Parathyroid adenoma (tissue), 2 donors: ENCODE results near the gene DNHD1.

ENCODE experiments used
- H2AFZ ChIP-seq: fragments of 300-600 bp; sonication (generic); one replicate; pipeline ENCODE4 v1.7.0; 2017; ENCODE audit warnings: antibody characterized with exemption, mild to moderate bottlenecking
- H3K27ac ChIP-seq: fragments of 300-600 bp; sonication (generic); one replicate; pipeline ENCODE4 v1.7.0; 2017
- H3K27me3 ChIP-seq: fragments of 300-600 bp; sonication (generic); one replicate; pipeline ENCODE4 v1.7.0; 2017; ENCODE audit warnings: low read length; ENCODE audit not compliant: control insufficient read depth, insufficient read depth
- H3K36me3 ChIP-seq: fragments of 300-600 bp; sonication (generic); one replicate; pipeline ENCODE4 v1.7.0; 2017; ENCODE audit warnings: low read length; ENCODE audit not compliant: control insufficient read depth, insufficient read depth
- H3K4me1 ChIP-seq: fragments of 300-600 bp; sonication (generic); one replicate; pipeline ENCODE4 v1.7.0; 2017; ENCODE audit warnings: control low read depth
- H3K4me2 ChIP-seq: fragments of 300-600 bp; sonication (generic); one replicate; pipeline ENCODE4 v1.7.0; 2017; ENCODE audit warnings: low read length
- H3K4me3 ChIP-seq: fragments of 300-600 bp; sonication (generic); one replicate; pipeline ENCODE4 v1.7.0; 2017; ENCODE audit warnings: low read depth, low read length
- H3K79me2 ChIP-seq: fragments of 300-600 bp; sonication (generic); one replicate; pipeline ENCODE4 v1.7.0; 2017; ENCODE audit warnings: control low read depth
- H3K9ac ChIP-seq: fragments of 300-600 bp; sonication (generic); one replicate; pipeline ENCODE4 v1.7.0; 2017; ENCODE audit warnings: mild to moderate bottlenecking
- H3K9me3 ChIP-seq: fragments of 300-600 bp; sonication (generic); one replicate; pipeline ENCODE4 v1.7.0; 2017; ENCODE audit warnings: low read length; ENCODE audit not compliant: control insufficient read depth
- TF ChIP-seq, protein P1 (sequence below): fragments of 300-600 bp; sonication (generic); IDR thresholded peaks from one replicate; pipeline ENCODE4 v1.7.0; 2017; ENCODE audit warnings: antibody characterized with exemption, mild to moderate bottlenecking
- donor health status: primary hyperparathyroidism.

The DNHD1 gene

DNA sequence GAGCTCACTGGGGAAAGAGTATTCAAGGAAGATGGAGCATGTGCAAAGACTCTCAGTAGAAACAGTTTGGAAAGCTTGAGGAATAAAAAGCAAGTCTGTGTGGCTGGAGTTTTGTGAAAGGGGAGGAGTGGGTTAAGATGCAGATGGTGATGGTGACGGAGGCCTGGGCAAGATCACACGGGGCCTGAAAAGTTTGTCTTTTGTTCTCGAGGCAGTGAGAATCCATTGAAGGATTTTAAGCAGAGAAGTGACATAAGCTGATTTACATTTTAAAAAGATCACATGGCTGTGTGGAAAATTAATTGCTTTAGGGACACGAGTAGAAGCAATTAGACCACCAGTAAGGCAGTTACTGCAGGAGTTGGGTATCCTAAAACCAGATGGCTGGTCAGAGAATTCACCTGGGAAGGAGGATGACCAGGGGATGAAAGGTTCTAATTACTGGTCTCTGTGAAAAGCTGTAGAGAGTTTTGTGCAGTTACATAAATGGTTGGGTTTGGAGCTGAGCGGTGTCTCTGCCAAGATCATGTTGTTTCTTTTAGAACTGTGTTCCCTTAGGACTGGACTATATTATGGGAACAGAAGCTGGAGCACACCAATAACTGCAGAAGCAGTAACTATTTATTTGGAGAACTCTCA, 99.3 kb downstream of the DNHD1 start:
- H3K4me1 ChIP-seq: no peaks in the 10 kb centered on the region
- H3K27ac ChIP-seq: no peak overlapping the region
- no peak overlapping the region for H3K9ac ChIP-seq
- TF ChIP-seq, protein P1, sequence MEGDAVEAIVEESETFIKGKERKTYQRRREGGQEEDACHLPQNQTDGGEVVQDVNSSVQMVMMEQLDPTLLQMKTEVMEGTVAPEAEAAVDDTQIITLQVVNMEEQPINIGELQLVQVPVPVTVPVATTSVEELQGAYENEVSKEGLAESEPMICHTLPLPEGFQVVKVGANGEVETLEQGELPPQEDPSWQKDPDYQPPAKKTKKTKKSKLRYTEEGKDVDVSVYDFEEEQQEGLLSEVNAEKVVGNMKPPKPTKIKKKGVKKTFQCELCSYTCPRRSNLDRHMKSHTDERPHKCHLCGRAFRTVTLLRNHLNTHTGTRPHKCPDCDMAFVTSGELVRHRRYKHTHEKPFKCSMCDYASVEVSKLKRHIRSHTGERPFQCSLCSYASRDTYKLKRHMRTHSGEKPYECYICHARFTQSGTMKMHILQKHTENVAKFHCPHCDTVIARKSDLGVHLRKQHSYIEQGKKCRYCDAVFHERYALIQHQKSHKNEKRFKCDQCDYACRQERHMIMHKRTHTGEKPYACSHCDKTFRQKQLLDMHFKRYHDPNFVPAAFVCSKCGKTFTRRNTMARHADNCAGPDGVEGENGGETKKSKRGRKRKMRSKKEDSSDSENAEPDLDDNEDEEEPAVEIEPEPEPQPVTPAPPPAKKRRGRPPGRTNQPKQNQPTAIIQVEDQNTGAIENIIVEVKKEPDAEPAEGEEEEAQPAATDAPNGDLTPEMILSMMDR: no peak
- no peak overlapping the region for H2AFZ ChIP-seq
- H3K79me2 ChIP-seq: no peaks in the 10 kb centered on the region
- H3K4me3 ChIP-seq: no peak overlapping the region
- H3K9me3 ChIP-seq: no peaks in the 10 kb centered on the region
- H3K36me3 ChIP-seq: no peaks in the 10 kb centered on the region
- no peaks in the 10 kb centered on the region for H3K27me3 ChIP-seq
- H3K4me2 ChIP-seq: no peak overlapping the region

DNA sequence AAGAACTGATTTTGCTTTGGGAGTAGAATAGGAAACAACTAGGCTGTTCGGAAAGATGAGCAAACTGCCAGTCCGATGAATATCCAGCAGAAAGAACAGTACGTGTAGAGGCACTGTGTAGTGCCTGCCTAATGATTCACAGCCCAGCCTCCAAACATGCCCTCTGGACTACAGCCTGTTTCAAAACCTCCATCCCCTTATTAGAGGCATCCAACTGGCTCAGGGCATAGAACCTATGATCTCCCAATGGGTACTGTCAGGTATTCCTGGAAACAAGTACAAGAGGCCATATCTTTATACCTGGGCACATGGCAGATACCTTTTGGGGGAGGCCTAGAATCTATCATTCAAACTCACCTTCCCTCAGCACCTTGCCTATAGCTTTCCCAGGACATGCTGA, 101.5 kb downstream of the DNHD1 start:
- H3K79me2 ChIP-seq: peaks cover 3% of the 10 kb centered on the region
- no peak overlapping the region for H3K4me2 ChIP-seq
- H3K27ac ChIP-seq: no peak overlapping the region
- peaks cover 4% of the 10 kb centered on the region for H3K4me1 ChIP-seq
- no peaks in the 10 kb centered on the region for H3K27me3 ChIP-seq
- H3K9ac ChIP-seq: no peak overlapping the region
- H3K9me3 ChIP-seq: no peaks in the 10 kb centered on the region
- H3K36me3 ChIP-seq: no peaks in the 10 kb centered on the region
- TF ChIP-seq, protein P1: no peak
- no peak overlapping the region for H3K4me3 ChIP-seq
- no peak overlapping the region for H2AFZ ChIP-seq

DNA sequence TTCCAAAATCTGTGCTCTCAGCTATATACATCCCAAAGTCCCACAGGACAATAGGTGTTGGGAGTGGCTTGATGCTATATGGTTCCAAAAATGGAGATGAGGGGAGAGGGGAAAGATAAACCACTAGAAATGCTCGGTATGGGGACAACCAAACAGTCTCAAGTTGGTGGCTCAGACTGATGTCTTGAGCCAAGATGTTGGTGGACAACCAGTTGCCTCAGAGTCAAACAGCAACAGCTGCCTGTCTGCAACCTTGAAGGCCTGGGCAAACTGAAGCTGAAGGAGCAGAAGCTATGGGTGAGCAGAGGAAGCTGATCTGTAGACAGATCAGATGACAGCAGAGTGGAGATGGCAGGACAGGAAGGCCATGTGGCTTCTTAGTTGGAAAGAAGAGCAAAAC, 102.4 kb downstream of the DNHD1 start:
- Histone ChIP-seq H3K9me3 (no peaks in the 10 kb centered on the region), H3K4me2 (no peak overlapping the region), H3K79me2 (peaks cover 8% of the 10 kb centered on the region), H3K36me3 (no peaks in the 10 kb centered on the region), H3K4me3 (no peak overlapping the region), H3K4me1 (peaks cover 4% of the 10 kb centered on the region), H2AFZ (no peak overlapping the region), H3K27me3 (no peaks in the 10 kb centered on the region), H3K27ac (no peak overlapping the region), H3K9ac (no peak overlapping the region)
- TF ChIP-seq, protein P1: no peak

DNA sequence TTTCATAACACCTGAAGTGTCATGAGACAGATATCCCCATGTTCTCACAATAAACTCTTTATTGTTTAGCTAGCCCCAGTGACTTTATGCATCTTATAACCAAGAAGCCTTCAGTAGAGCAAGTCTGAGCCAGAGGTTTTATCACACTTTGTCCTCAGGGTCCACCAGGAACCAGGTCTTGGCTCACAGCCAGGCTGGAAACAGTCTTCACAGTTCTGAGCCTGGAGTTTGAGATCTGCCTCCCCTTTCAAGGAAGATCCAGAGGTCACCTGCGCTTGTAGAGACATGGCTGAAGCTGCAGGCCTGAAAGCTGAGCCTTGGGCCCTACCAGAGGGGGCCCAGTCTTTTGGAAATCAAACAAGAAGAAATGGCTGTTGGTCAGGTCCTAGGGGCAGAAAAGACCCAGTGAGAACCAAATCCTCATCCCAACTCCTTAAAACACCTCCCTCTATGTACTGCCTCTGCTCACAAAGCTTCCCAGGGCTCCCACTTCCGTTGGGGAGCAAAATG, 102.9 kb downstream of the DNHD1 start:
- Histone ChIP-seq H3K27me3 (no peaks in the 10 kb centered on the region), H3K79me2 (peaks cover 8% of the 10 kb centered on the region), H3K4me3 (no peak overlapping the region), H3K4me2 (no peak overlapping the region), H3K9me3 (no peaks in the 10 kb centered on the region), H3K9ac (no peak overlapping the region), H2AFZ (no peak overlapping the region), H3K36me3 (no peaks in the 10 kb centered on the region), H3K27ac (no peak overlapping the region), H3K4me1 (peaks cover 4% of the 10 kb centered on the region)
- TF ChIP-seq, protein P1: no peak

DNA sequence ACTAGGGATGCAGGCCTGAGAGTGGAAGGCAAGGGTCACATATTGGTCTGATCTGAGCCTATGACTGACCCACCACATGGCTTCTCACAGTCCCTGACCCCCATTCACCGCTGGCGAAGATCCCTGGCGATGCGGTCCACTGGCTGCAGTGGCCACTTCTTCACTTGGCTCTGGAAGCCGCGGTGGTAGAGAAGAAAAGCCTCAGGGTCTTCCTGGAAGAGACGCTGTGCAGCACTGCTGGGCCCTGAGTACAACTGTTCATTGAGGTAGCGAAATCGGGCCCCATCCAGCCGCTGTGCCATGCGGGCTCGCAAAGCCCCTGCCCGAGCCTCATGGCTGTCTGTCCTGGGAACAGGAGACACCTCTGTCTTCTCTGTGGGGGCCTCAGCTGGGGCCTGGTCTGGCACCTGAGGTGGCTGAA, 104.0 kb downstream of the DNHD1 start:
- H3K4me1 ChIP-seq: peaks cover 8% of the 10 kb centered on the region

More for the DNA sequence above, 104.0 kb downstream of the DNHD1 start:
- no peaks in the 10 kb centered on the region for H3K36me3 ChIP-seq
- H3K4me3 ChIP-seq: no peak overlapping the region
- no peaks in the 10 kb centered on the region for H3K9me3 ChIP-seq
- H3K27me3 ChIP-seq: no peaks in the 10 kb centered on the region
- no peak overlapping the region for H3K4me2 ChIP-seq
- H3K9ac ChIP-seq: no peak overlapping the region
- H2AFZ ChIP-seq: no peak overlapping the region
- no peak overlapping the region for H3K27ac ChIP-seq
- TF ChIP-seq, protein P1: no peak
- peaks cover 14% of the 10 kb centered on the region for H3K79me2 ChIP-seq
